Measurements from ENCODE around the gene IL17B.

- no peak for TF ChIP-seq CTCF (optimal IDR thresholded peaks at IDR 0.05 in 1 of 3, IDR thresholded peaks at IDR 0.05 in 1 of 3, conservative IDR thresholded peaks at IDR 0.05 in 1 of 3; ENCODE audit: extremely low read depth in 1 of 3, insufficient read depth in 2 of 3, low read length in 3 of 3)
- TF ChIP-seq EZH2 (IDR thresholded peaks at IDR 0.05; ENCODE audit: low read length), result no peak
These were observed 32.8 kb upstream of the IL17B start for GRCh38 chr5:149411738-149412519.

Data from keratinocyte (primary cell).